K562 (cell line): Measurements from ENCODE around the gene TAF10. TPM values are rescaled to one million over a fixed set of nuclear protein-coding genes. Genes with fewer than 3 reads are reported as not detected.

Experiments used
- ATAC-seq: fragments of 200-7000 bp; cut with Tn5 transposase; 3 replicates; pipeline ENCODE4 v1.9.1; 2020; ENCODE audit warnings: moderate library complexity
- BruUV-seq: library from RNA; stranded (reverse); fragments of 400-500 nt; replicated peaks from 2 replicates; lab custom pipeline; 2021; lab: Mats Ljungman, UMichigan
- CTCF ChIA-PET: fragments of 300-600 bp; formaldehyde crosslinking; extraction: SDS; loops from one replicate; lab custom pipeline; 2021; ENCODE audit warnings: low intra/inter-chr PET ratio; lab: Yijun Ruan, JAX
- POLR2A ChIA-PET: fragments of 300-600, 350-650 bp; sonication (Branson Sonifier 250); formaldehyde crosslinking; extraction: SDS; loops from one replicate; lab custom pipeline; 2021; ENCODE audit warnings: antibody characterized with exemption, inconsistent platforms; lab: Yijun Ruan, JAX
- DNase-seq, 4 experiments: peaks; one replicate each; pipeline versions ENCODE4 v3.0.0 to v3.0.0-alpha.2; 2011 to 2018; ENCODE audit warnings: low spot score in 3 of 4, mixed read lengths in 3 of 4; ENCODE audit errors: extremely low read depth in 1 of 4
- FAIRE-seq: peaks from 2 replicates; lab custom pipeline; 2011; peaks lifted over from hg19 to GRCh38; lab: Jason Lieb, UNC
- H2AFZ ChIP-seq: 2 replicates; pipeline ENCODE4 v1.6.0; 2011; ENCODE audit warnings: low read depth, low read length, control low read depth, inconsistent platforms
- H3K27ac ChIP-seq: fragments of 200-600 bp; 3 replicates; pipeline ENCODE4 v1.8.0; 2011; ENCODE audit warnings: low read depth, mild to moderate bottlenecking, control low read depth, inconsistent platforms, low read length, moderate library complexity, mixed read lengths; ENCODE audit errors: extremely low read depth
- H3K27me3 ChIP-seq, 2 experiments: fragments of 300-600 bp in 1 of 2; 2 replicates in 1 of 2; 3 replicates in 1 of 2; pipeline versions ENCODE4 v1.6.0 to v1.8.0; 2011; ENCODE audit warnings: inconsistent platforms in 2 of 2, low read length in 2 of 2, mild to moderate bottlenecking in 1 of 2, mixed read lengths in 1 of 2, moderate library complexity in 1 of 2; ENCODE audit not compliant: control insufficient read depth in 2 of 2, insufficient read depth in 2 of 2
- H3K36me3 ChIP-seq: fragments of 300-600 bp; 3 replicates; pipeline ENCODE4 v1.8.0; 2011; ENCODE audit warnings: mild to moderate bottlenecking, low read length, inconsistent platforms; ENCODE audit not compliant: control insufficient read depth, insufficient read depth
- H3K4me1 ChIP-seq, 2 experiments: fragments of 200-600 bp in 1 of 2; replicated peaks in 1 of 2; 2 replicates in 1 of 2; 3 replicates in 1 of 2; pipeline versions ENCODE4 v1.5.1 to v1.8.0; 2011; ENCODE audit warnings: inconsistent platforms in 2 of 2, low read length in 2 of 2, mild to moderate bottlenecking in 1 of 2, mixed read lengths in 1 of 2, moderate library complexity in 1 of 2; ENCODE audit not compliant: control insufficient read depth in 2 of 2, insufficient read depth in 2 of 2
- H3K4me2 ChIP-seq: 2 replicates; pipeline ENCODE4 v1.6.1; 2011; ENCODE audit warnings: low read length, control low read depth, inconsistent platforms, mixed read lengths; ENCODE audit not compliant: insufficient read depth
- H3K4me3 ChIP-seq: fragments of 200-600 bp; sonication (generic), shearing (Covaris generic); 2 replicates; pipeline ENCODE4 v1.5.1; 2016; ENCODE audit warnings: control low read depth, inconsistent platforms
- H3K79me2 ChIP-seq: fragments of 200-600 bp; 3 replicates; pipeline ENCODE4 v1.8.0; 2011; ENCODE audit warnings: low read length, inconsistent platforms; ENCODE audit not compliant: control insufficient read depth, insufficient read depth
- H3K9ac ChIP-seq, 2 experiments: 2 replicates each; pipeline versions ENCODE4 v1.6.0 to v1.6.1; 2011; ENCODE audit warnings: low read depth in 2 of 2, low read length in 2 of 2, control low read depth in 1 of 2, inconsistent platforms in 1 of 2, mild to moderate bottlenecking in 1 of 2, mixed read lengths in 1 of 2; ENCODE audit not compliant: insufficient read depth in 1 of 2
- H3K9me1 ChIP-seq: one replicate; pipeline ENCODE4 v1.6.0; 2011; ENCODE audit warnings: inconsistent platforms, mild to moderate bottlenecking, low read length, moderate library complexity; ENCODE audit not compliant: control insufficient read depth, insufficient read depth
- H3K9me3 ChIP-seq: replicated peaks from 2 replicates; pipeline ENCODE4 v1.5.1; 2011; ENCODE audit warnings: low read depth, low read length, inconsistent platforms; ENCODE audit not compliant: control insufficient read depth, insufficient read depth
- H4K20me1 ChIP-seq: replicated peaks from 2 replicates; pipeline ENCODE4 v1.6.1; 2011; ENCODE audit warnings: low read length, inconsistent platforms, mixed read lengths; ENCODE audit not compliant: control insufficient read depth, insufficient read depth
- CBX1 ChIP-seq: sonication (generic); IDR thresholded peaks from 2 replicates; pipeline ENCODE4 v1.6.1; 2016; ENCODE audit warnings: antibody characterized with exemption, low read depth, mild to moderate bottlenecking
- CTBP1 ChIP-seq: fragments of 450-650 bp; IDR thresholded peaks from 2 replicates; pipeline ENCODE4 v1.6.1; 2016; ENCODE audit warnings: borderline replicate concordance
- FOXK1 ChIP-seq: sonication (generic); formaldehyde crosslinking; IDR thresholded peaks from 2 replicates; pipeline ENCODE4 v1.8.0; 2022; ENCODE audit warnings: missing genetic modification reagents, mild to moderate bottlenecking, borderline replicate concordance
- MAX ChIP-seq: sonication (generic); formaldehyde crosslinking; IDR thresholded peaks from 2 replicates; pipeline ENCODE4 v1.9.0; 2022; ENCODE audit warnings: mild to moderate bottlenecking, missing genetic modification reagents
- MBD1 ChIP-seq: fragments of 250-450 bp; sonication (Bioruptor Pico); IDR thresholded peaks from 2 replicates; pipeline ENCODE4 v1.8.0; 2022; ENCODE audit warnings: inconsistent platforms
- NCOA1 ChIP-seq: fragments of 450-650 bp; IDR thresholded peaks from 2 replicates; pipeline ENCODE4 v1.6.1; 2016; ENCODE audit warnings: low read depth
- NFIC ChIP-seq: fragments of 450-650 bp; IDR thresholded peaks from 2 replicates; pipeline ENCODE4 v1.6.1; 2017; ENCODE audit warnings: mild to moderate bottlenecking, inconsistent platforms
- PPARD ChIP-seq: fragments of 250-450 bp; sonication (Bioruptor Pico); IDR thresholded peaks from 2 replicates; pipeline ENCODE4 v1.8.0; 2022; ENCODE audit warnings: inconsistent platforms, mild to moderate bottlenecking, moderate library complexity
- RAD51 ChIP-seq: fragments of 450-650 bp; IDR thresholded peaks from 2 replicates; pipeline ENCODE4 v1.7.1; 2016; ENCODE audit warnings: low read depth, mild to moderate bottlenecking, borderline replicate concordance
- XRCC3 ChIP-seq: fragments of 450-650 bp; IDR thresholded peaks from 2 replicates; pipeline ENCODE4 v1.6.1; 2017; ENCODE audit warnings: mild to moderate bottlenecking, moderate library complexity
- ZNF263 ChIP-seq: sonication (generic); formaldehyde crosslinking; IDR thresholded peaks from 2 replicates; pipeline ENCODE4 v1.8.0; 2022; ENCODE audit warnings: mild to moderate bottlenecking, missing genetic modification reagents, borderline replicate concordance
- WGBS: fragments of 100-300 bp; shearing (Covaris generic); methylation state at CpG from one replicate; pipeline ENCODE4 v1.1.6; 2016; ENCODE audit warnings: low coverage, mixed read lengths; ENCODE audit not compliant: insufficient coverage; ENCODE audit errors: missing lambda C conversion rate; 5-methylcytosine and 5-hydroxymethylcytosine counted together
- in situ Hi-C: fragments of 300-500 bp; cut with MboI; formaldehyde crosslinking; loops from 4 replicates; pipeline ENCODE4 v1.15.0; 2018; ENCODE audit warnings: inconsistent platforms, mixed read lengths
- intact Hi-C: fragments of 100-400 bp; cut with micrococcal nuclease; formaldehyde crosslinking; loops from 2 replicates; pipeline ENCODE4 v1.14.2; 2022
- polyA plus RNA-seq, 8 experiments: library from polyadenylated mRNA; depleted of rRNA in 4 of 8; stranded (reverse) in 5 of 8; unstranded in 3 of 8; fragments of >200 nt; fragmentation: Nextera tagmentation in 2 of 8; fragmentation: Illumina TruSeq in 1 of 8; extraction: Ambion mirVana in 2 of 8; extraction: Trizol in 1 of 8; gene quantifications; 2 replicates each; pipeline versions ENCODE4 v1.2.1 to v1.2.3, GENCODE V29; 2011 to 2014; ENCODE audit warnings: inconsistent platforms in 1 of 8, missing spikeins in 1 of 8
- total RNA-seq, 7 experiments: library from RNA; depleted of rRNA in 6 of 7; stranded (reverse); fragments of >200 nt in 6 of 7; fragmentation: Illumina TruSeq in 2 of 7; extraction: Trizol in 2 of 7; gene quantifications; 2 replicates each; pipeline versions ENCODE4 v1.2.1 to v1.2.3, GENCODE V29; 2011 to 2021; ENCODE audit warnings: low replicate concordance in 1 of 7
- TF ChIP-seq, protein P1 (sequence below): fragments of 450-650 bp; IDR thresholded peaks from 2 replicates; pipeline ENCODE4 v1.6.1; 2016
- TF ChIP-seq, protein P2 (sequence below): fragments of 450-650 bp; IDR thresholded peaks from 2 replicates; pipeline ENCODE4 v1.6.1; 2018; ENCODE audit not compliant: partially characterized antibody
- TF ChIP-seq, protein P3 (sequence below): sonication (generic); formaldehyde crosslinking; IDR thresholded peaks from 2 replicates; pipeline ENCODE4 v1.8.1; 2023; ENCODE audit warnings: mild to moderate bottlenecking, missing genetic modification reagents, moderate library complexity

TAF10 gene
- total and polyA plus RNA-seq, 9 of the 15 experiments (the other 6 are each of a cell fraction or from before 2014, with no cell fraction given) = 19.5 to 197 (median 121) TPM

DNA sequence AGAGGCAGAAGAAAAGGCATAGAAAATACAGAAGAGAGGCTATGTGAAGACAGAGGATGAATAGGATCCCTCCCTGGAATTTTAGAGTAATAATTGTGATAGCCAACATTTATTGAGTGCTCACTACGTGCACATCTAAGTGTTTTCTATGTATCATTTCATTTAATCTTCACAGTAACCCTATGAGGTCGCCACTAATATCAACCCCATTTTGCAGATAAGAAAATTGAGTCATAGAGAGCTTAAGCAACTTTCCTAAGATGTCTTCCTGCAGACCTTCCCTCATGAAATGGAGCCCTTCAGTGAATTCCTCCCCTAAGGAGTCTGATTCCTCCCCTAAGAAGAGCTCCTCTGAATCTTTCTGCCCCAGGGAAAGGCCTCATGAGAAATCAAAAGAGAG, 46.7 kb downstream of the TAF10 start (continued):
- no peak for TF ChIP-seq RAD51

DNA sequence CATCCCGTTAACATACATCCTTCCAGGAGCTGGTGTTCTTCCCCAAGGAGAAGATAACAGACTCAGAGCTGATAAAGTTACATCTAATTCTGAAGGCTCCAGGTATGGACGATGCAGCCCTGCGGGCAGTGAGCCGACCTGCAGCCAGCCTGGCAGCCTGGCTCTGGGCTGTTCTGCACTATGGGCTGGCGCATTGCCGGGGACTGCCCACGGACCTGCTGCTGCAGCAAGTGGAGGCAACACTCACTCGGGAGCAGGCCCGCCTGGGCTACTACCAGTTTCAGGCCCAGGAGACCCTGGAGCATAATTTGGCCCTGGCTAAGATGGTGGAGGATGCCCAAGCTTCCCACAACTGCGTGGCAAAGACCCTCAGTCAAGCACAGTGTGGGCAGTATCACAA, 48.3 kb downstream of the TAF10 start:
- Histone ChIP-seq H2AFZ (no peak overlapping the region), H3K4me1 (peaks cover 32 to 33% of the 10 kb centered on the region in 2 experiments), H3K9me1 (peaks cover 7% of the 10 kb centered on the region), H3K4me2 (peak overlapping the region; percentile 61), H3K4me3 (no peak overlapping the region), H3K9me3 (no peaks in the 10 kb centered on the region), H3K9ac (no peak overlapping the region; a peak in 1 of 4 replicates), H4K20me1 (no peaks in the 10 kb centered on the region), H3K27ac (no peak overlapping the region; the same call in 2 of the 3 replicates), H3K79me2 (no peaks in the 10 kb centered on the region), H3K27me3 (no peaks in the 10 kb centered on the region), H3K36me3 (no peaks in the 10 kb centered on the region)
- in situ Hi-C loops (no loop called here), intact Hi-C loops (no loop called here)
- DNase-seq (no peak), FAIRE-seq (no peak), ATAC-seq (no peak; the same call in 1 of the 3 replicates)
- ChIA-PET CTCF (no interaction called here), POLR2A (interaction anchor here (0.5 to 1.9 kb wide), 6 partner anchors 9 to 1700 kb away, joined by 3 to 11 read pairs (median 4); partner anchors contain the start of genes ILK and RRP8)
- no TSS peak for BruUV-seq
- WGBS = 52% methylated on average over 10 of the region's 10 CpGs
- TF ChIP-seq CTBP1 = peak; percentile 21; the same call in 1 of the 2 replicates
- TF ChIP-seq PPARD = no peak
- TF ChIP-seq XRCC3 = no peak
- no peak for TF ChIP-seq NFIC
- TF ChIP-seq, protein P1, sequence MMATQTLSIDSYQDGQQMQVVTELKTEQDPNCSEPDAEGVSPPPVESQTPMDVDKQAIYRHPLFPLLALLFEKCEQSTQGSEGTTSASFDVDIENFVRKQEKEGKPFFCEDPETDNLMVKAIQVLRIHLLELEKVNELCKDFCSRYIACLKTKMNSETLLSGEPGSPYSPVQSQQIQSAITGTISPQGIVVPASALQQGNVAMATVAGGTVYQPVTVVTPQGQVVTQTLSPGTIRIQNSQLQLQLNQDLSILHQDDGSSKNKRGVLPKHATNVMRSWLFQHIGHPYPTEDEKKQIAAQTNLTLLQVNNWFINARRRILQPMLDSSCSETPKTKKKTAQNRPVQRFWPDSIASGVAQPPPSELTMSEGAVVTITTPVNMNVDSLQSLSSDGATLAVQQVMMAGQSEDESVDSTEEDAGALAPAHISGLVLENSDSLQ = no peak
- TF ChIP-seq MBD1 (CRISPR knock-in tag) = no peak
- no peak for TF ChIP-seq CBX1
- TF ChIP-seq, protein P2, sequence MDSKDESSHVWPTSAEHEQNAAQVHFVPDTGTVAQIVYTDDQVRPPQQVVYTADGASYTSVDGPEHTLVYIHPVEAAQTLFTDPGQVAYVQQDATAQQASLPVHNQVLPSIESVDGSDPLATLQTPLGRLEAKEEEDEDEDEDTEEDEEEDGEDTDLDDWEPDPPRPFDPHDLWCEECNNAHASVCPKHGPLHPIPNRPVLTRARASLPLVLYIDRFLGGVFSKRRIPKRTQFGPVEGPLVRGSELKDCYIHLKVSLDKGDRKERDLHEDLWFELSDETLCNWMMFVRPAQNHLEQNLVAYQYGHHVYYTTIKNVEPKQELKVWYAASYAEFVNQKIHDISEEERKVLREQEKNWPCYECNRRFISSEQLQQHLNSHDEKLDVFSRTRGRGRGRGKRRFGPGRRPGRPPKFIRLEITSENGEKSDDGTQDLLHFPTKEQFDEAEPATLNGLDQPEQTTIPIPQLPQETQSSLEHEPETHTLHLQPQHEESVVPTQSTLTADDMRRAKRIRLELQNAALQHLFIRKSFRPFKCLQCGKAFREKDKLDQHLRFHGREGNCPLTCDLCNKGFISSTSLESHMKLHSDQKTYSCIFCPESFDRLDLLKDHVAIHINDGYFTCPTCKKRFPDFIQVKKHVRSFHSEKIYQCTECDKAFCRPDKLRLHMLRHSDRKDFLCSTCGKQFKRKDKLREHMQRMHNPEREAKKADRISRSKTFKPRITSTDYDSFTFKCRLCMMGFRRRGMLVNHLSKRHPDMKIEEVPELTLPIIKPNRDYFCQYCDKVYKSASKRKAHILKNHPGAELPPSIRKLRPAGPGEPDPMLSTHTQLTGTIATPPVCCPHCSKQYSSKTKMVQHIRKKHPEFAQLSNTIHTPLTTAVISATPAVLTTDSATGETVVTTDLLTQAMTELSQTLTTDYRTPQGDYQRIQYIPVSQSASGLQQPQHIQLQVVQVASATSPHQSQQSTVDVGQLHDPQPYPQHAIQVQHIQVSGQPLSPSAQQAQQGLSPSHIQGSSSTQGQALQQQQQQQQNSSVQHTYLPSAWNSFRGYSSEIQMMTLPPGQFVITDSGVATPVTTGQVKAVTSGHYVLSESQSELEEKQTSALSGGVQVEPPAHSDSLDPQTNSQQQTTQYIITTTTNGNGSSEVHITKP = no peak
- TF ChIP-seq FOXK1 (CRISPR knock-in tag) = no peak
- no peak for TF ChIP-seq NCOA1
- TF ChIP-seq, protein P3, sequence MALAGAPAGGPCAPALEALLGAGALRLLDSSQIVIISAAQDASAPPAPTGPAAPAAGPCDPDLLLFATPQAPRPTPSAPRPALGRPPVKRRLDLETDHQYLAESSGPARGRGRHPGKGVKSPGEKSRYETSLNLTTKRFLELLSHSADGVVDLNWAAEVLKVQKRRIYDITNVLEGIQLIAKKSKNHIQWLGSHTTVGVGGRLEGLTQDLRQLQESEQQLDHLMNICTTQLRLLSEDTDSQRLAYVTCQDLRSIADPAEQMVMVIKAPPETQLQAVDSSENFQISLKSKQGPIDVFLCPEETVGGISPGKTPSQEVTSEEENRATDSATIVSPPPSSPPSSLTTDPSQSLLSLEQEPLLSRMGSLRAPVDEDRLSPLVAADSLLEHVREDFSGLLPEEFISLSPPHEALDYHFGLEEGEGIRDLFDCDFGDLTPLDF (CRISPR knock-in tag) = no peak
- 0 out of 2 replicates have a peak, but pooled peaks have one; percentile 33 for TF ChIP-seq MAX
- TF ChIP-seq ZNF263 (CRISPR knock-in tag) = peak; percentile 20; the same call in 1 of the 2 replicates
